ENCODE data around the gene DIDO1. TPM values are rescaled to one million over a fixed set of nuclear protein-coding genes. Genes with fewer than 3 reads are reported as not detected.

Gene DIDO1
- polyA plus RNA-seq, 2 of the 4 experiments (the other 2 are of a cell fraction), result 12.6 to 14.8 TPM

- TF ChIP-seq HEYL (CRISPR knock-in tag; IDR thresholded peaks at IDR 0.05) (no peak), ZFP36 (IDR thresholded peaks at IDR 0.05; ENCODE audit: borderline replicate concordance, partially characterized antibody) (no peak), RNF2 (IDR thresholded peaks at IDR 0.05; ENCODE audit: borderline replicate concordance, low read depth) (no peak), HMGXB4 (CRISPR knock-in tag; IDR thresholded peaks at IDR 0.05; ENCODE audit: borderline replicate concordance) (peak; percentile 75; the same call in 1 of the 2 replicates), EHF (CRISPR knock-in tag; IDR thresholded peaks at IDR 0.05) (no peak), POLR2AphosphoS2 (conservative IDR thresholded peaks at IDR 0.05; ENCODE audit: low read length) (no peak), MAFK (IDR thresholded peaks at IDR 0.05; ENCODE audit: partially characterized antibody) (no peak), MAZ (IDR thresholded peaks at IDR 0.05; ENCODE audit: borderline replicate concordance, low read depth, low read length) (no peak), TP53 (CRISPR knock-in tag; IDR thresholded peaks at IDR 0.05) (no peak; the same call in 1 of the 2 replicates), KDM1A (IDR thresholded peaks at IDR 0.05; ENCODE audit: low read depth) (no peak), KDM5A (IDR thresholded peaks at IDR 0.05) (0 out of 2 replicates have a peak, but pooled peaks have one; percentile 47), REST (IDR thresholded peaks at IDR 0.05) (no peak), MYC (IDR thresholded peaks at IDR 0.05; ENCODE audit: borderline replicate concordance, low read length) (no peak), FOSB (CRISPR knock-in tag; IDR thresholded peaks at IDR 0.05) (no peak), RARB (CRISPR knock-in tag; IDR thresholded peaks at IDR 0.05) (no peak), PHF8 (IDR thresholded peaks at IDR 0.05; ENCODE audit: borderline replicate concordance, low read depth) (peak; percentile 32), HOXA7 (CRISPR knock-in tag; IDR thresholded peaks at IDR 0.05) (no peak), HDAC2 (IDR thresholded peaks at IDR 0.05) (no peak), RAD21 (conservative IDR thresholded peaks at IDR 0.05 in 1 of 2, IDR thresholded peaks at IDR 0.05 in 1 of 2) (no peak), HOXB5 (CRISPR knock-in tag; IDR thresholded peaks at IDR 0.05) (no peak), FOSL2 (IDR thresholded peaks at IDR 0.05) (no peak), FOSL2 (CRISPR knock-in tag; IDR thresholded peaks at IDR 0.05) (no peak)
- TF ChIP-seq, protein P1, sequence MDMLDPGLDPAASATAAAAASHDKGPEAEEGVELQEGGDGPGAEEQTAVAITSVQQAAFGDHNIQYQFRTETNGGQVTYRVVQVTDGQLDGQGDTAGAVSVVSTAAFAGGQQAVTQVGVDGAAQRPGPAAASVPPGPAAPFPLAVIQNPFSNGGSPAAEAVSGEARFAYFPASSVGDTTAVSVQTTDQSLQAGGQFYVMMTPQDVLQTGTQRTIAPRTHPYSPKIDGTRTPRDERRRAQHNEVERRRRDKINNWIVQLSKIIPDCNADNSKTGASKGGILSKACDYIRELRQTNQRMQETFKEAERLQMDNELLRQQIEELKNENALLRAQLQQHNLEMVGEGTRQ (IDR thresholded peaks at IDR 0.05), result no peak
Measured at GRCh38 chr20:62926229-62927127, at the start of gene DIDO1 (continued).

All from A549 (cell line).